Left renal cortex interstitium (tissue), 4 donors: ENCODE data around the gene GRIP1. TPM values are rescaled to one million over a fixed set of nuclear protein-coding genes. Genes with fewer than 3 reads are reported as not detected.
"Not testable (repeated sequence)": the region's sequence is repeated elsewhere in the genome, so short reads cannot be mapped to it uniquely, and the experiment has no call there.

ENCODE experiments used
- DNase-seq, 4 donors: peaks; one replicate each; pipeline ENCODE4 v3.0.0-alpha.2; 2013; ENCODE audit warnings: low read depth in 4 of 4, low spot score in 2 of 4, missing footprints in 1 of 4
- polyA plus RNA-seq, 4 donors: library from polyadenylated mRNA; unstranded; fragments of 120-200 nt; gene quantifications; one replicate each; pipeline ENCODE4 v1.2.1, GENCODE V29; 2013; ENCODE audit not compliant: insufficient read length in 4 of 4

The GRIP1 gene
- polyA plus RNA-seq, 4 donors = 22.2 to 28.3 (median 23.2) TPM

DNA sequence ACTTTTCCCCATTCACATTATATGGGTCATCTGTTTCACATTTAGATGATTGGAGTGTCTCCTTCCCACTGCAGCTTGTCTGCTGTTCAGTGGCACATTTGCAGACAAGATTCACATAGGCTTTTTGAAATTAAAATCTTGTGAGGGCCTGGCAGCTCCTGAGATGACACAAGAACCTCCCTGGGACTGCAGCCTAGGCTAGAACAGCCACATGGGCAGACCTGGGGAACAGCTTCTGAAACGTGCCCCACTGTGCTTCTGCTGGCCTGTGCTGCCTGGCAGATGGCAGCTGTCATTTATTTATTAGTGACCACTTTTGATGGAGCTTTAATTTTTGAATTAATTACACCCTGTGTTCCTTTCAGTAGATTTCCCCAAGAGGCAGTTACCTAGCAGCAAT lies 137.4 kb downstream of the GRIP1 start:
- DNase-seq = no peak

DNA sequence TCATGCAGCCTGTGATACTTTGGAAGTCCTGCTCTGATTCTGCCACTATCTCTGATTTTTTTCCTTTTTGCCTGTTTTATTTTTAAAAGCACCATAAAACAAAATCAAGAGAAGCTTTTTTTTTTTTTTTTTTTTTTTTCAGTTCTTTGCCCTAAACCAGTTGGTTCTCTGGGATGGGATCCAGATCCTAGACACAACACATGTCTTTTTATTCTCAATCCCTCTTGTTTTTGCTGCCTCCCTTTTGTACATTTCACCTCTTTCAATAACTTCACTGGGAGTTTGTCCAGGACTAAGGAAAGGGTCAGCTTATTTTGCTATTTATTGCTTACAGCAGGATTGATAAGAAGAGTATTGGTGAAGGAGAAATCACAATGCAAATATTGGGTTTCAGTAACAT lies 139.4 kb downstream of the GRIP1 start:
- DNase-seq = no peak

DNA sequence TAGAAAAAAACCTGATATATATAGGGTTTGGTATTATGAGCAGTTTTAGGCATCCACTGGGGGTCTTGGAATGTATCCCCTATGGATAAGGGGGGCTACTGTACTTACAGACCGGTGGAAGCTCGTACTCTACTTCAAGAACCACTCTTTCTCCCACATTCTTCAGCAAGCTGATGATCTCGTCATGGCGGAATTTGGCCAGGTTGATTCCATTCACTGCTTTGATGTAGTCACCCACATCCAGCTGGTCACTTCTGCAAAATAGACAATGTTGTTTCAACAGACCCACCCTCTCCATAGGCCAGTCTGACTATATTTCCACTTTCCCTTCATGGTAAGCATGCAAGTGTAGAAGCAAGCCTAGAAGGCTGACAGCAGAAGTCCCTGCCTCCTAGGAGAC lies 139.9 kb downstream of the GRIP1 start:
- DNase-seq = no peak

DNA sequence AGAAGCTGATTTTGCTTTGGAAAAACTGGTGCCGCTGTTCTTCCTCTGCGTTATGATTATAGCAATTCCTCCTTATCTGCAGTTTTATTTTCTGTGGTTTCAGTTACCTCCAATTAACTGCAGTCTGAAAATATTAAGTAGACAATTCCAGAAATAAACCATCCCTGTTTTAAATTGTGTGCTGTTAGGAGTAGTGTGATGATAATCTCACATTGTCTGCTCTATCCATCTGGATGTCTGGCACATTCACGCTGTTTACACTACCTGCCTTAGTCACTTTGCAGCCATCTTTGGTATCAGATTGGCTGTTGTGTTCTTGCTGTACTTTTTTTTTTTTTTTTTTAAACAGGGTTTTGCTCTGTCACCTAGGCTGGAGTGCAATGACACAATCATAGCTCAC lies 141.0 kb downstream of the GRIP1 start:
- DNase-seq = no peak

DNA sequence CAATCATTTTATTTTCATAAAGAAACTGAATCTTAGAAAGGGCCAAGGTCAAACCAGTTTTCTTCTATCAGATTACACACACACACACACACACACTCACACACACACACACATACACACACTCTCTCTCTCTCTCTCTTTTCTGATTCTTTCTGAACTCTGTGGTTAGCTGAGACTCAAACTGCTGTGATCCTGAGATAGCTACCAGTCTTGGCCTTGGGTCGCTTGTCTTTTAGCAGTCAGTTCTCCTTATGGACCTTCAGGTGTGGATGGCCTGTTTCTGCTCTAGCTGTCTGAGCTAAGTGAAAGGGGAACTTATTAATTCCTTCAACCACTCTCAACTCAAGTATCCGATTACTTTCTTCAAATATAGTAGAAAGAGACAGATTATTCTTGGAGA lies 145.1 kb downstream of the GRIP1 start:
- no peak for DNase-seq

DNA sequence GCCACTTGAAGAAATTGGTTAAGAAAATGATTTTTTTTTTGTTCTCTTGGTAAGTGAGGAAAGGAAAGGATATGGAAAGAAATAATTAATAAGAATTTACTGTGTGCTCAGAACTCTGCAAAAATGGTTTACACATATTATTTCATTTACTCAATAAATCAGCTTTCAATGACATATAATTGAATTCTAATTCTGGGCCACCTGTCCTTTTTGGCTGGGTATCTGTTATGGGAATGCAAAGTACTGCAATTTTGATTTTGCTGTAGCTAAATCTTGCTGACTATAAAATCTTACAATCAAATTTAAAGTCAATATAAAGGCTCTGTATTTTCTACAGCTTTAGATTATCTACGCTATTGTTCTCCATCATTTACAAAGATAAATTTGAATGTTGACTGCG lies 147.1 kb downstream of the GRIP1 start:
- no peak for DNase-seq

DNA sequence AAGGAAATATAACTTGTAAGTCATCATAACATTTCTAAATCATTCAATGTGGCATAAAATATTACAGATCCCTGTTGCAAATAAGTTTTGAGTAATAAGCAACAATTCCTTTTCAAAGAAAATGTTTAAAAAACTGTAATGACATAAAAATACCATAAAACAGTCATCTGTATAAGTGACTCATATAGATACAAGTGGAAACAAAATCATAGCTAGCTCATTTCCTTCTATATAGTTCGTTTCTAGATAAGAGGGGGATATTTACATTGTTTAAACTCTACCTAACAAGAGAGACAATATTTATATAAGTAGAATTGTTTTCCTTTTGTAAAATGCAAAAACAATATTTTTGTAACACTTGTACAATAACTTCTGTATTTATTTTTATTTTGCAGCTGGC lies 148.9 kb downstream of the GRIP1 start:
- DNase-seq = no peak

- DNase-seq = no peak
These were observed 162.3 kb downstream of the GRIP1 start for GRCh38 chr12:66516561-66516960.

GRCh38 chr12:66516133-66516532 lies 162.7 kb downstream of the GRIP1 start:
- no peak for DNase-seq

DNA sequence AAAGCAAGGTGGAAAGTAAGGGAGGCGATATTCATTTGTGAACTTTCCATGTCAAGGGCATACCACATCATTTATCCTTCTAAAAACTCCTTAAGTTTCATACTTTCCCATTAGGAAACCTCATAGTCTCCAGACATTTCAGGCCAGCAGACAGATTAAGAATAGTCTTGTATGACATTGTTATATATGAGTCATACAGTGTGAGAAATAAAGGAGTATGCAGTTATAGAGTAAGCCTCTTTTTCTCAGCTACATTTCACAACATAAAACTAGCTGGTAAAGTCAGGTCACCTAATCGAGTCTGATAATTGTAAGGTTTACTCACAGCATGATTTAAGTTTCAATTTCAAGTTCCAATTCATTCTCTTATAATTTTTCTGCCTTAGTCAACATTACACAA lies 164.3 kb downstream of the GRIP1 start:
- no peak for DNase-seq

DNA sequence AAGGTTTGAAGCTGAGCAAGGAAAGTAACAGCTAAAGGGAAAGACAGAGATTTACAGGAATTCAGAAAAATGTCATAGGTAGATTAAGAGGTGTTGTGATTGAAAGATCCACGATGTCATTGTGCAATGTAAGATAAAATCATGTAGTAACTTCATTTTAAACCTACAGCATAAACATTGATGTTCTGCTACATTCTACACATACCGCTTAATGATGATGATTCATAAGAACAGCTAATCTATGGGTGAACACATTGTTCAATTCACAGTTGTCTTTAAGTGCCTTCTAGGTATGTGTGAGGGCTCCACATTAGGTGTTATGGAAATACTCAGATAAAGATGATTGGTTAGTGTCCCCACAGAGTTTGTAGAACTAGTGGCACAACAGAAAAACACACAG lies 170.9 kb downstream of the GRIP1 start:
- no peak for DNase-seq

DNA sequence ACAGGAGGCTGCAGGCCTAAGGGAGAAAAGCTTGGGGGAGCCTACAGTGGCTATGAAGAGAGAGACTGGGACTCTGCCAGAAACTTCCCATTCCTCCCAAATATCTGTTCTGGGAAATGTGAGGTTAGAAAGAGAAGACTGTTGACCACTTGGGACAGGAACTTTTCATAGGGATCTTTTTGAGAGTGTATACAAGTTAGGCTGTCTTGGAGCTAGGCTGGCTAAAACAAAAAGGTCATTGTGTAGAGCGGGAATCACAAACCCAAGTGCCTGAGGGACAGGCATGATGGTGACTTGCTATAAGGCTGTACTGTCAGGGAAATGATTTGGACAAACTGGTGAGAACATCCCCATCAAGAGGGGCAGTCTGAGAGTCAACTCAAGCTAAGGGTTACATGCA lies 175.1 kb downstream of the GRIP1 start:
- no peak for DNase-seq

GRCh38 chr12:66502911-66503310 lies 176.0 kb downstream of the GRIP1 start:
- DNase-seq = no peak

- no peak for DNase-seq
These were observed 178.0 kb downstream of the GRIP1 start for GRCh38 chr12:66500841-66501240.

DNA sequence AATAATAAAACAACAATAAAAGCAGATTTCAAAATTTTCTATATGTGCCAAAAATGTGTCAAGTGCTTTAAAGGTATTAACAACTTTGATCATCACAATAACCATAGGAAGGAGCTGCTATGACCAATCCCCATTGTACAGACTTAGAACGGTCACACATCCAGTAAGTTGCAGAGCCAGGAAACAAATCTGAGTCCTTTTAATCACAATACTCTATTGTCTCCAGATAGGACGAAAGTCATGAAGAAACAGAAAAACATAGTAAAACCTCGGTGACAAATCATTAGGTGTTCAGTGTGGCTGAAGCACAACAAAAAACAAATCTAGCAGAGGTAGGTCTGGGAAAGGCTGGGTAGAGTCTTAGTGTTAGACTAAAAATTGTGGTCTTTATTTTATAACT lies 178.8 kb downstream of the GRIP1 start:
- no peak for DNase-seq

DNA sequence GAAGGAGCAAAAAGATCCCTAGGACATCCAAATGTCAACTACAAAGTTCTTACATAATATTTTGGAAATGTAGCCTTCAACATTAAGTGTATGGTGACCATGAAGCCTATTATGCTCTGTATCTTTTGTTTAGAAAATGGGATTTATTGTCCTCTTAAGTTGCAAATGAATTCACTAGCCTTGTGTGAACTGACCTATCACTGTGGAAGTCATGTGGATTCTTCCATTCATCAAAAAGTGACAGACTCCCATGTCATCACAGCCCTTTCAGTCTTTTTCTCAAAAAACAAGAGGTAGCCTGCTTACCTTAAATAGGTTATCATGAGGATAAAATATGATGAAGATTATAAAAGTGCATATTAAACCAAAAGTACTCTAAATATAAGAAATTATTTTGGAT lies 179.9 kb downstream of the GRIP1 start:
- DNase-seq = no peak

DNA sequence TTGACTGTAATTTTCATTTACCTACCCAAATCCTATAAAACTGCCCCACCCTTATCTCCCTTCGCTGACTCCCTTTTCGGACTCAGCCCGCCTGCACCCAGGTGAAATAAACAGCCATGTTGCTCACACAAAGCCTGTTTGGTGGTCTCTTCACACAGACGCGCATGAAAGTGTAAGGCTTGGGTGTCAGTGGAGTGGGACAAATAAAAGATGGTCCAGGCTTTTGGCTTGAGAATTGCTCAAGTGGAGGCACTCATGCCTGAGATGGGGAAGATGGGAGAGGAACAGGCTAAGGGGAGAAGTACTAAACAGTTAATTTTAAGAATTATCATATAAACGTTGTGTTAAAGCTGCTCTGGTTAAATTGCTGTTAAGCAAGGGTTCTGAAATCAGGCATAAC lies 180.8 kb downstream of the GRIP1 start:
- DNase-seq = not testable (repeated sequence)

DNA sequence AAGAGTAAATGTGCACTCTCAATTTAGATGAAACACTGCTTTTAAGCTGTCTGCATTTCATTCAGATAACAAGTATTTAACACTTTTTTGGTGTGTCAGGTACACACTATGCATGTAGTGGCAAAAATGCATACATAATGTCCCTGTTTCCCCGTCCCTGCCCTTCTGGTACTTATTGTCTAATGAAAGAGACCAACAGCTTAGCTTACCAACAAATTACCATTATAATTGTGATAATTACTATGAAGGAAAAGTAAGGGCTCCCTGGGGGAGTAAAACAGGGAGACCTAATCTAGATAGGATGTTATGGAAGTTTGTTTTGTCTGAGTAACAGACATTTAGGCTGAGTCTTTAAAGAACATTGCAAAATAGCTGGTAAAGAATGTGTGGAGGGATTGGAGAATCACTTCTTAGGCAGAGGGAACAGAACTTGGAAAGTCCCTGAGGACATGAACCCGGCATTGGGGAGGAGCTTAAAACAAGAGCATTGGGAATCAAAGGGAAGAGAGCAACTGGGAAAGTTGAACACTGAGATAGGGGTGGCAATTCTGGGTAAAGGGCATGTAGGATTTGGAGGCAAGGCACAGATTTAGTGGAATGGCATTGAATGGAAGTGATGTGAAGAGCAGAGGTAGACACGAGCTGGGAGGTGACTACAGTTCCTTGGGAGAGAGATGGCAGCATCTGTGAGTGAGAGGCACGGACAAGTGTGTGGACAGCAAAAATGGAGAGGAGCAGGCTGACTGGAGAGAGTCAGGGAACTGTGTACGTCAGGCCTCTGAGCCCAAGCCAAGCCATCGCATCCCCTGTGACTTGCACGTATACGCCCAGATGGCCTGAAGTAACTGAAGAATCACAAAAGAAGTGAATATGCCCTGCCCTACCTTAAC lies 181.6 kb downstream of the GRIP1 start:
- no peak for DNase-seq

- no peak for DNase-seq
These were observed 182.3 kb downstream of the GRIP1 start for GRCh38 chr12:66496595-66496994.

GRCh38 chr12:66495709-66496108 lies 183.2 kb downstream of the GRIP1 start:
- no peak for DNase-seq

GRCh38 chr12:66493819-66494218 lies 185.1 kb downstream of the GRIP1 start:
- DNase-seq = no peak

- DNase-seq = no peak
These were observed 187.0 kb downstream of the GRIP1 start for GRCh38 chr12:66491853-66492252.
